T-helper 1 cell (primary cell): ENCODE results near the gene RAPGEF1.

Experiments
- DNase-seq, 5 donors: peaks; one replicate each; pipeline ENCODE4 v3.0.0-alpha.2; 2012 to 2020

The RAPGEF1 gene

GRCh38 chr9:131603711-131604439 lies 136.0 kb downstream of the RAPGEF1 start:
- no peak for DNase-seq

GRCh38 chr9:131603199-131603598 lies 136.7 kb downstream of the RAPGEF1 start:
- DNase-seq = no peak

- no peak for DNase-seq
These were observed 138.1 kb downstream of the RAPGEF1 start for GRCh38 chr9:131601683-131602181.

- DNase-seq = no peak
These were observed 141.8 kb downstream of the RAPGEF1 start for GRCh38 chr9:131598121-131598520.

- no peak for DNase-seq
These were observed 142.6 kb downstream of the RAPGEF1 start for GRCh38 chr9:131597246-131597645.

- DNase-seq = no peak
These were observed 143.5 kb downstream of the RAPGEF1 start for GRCh38 chr9:131596430-131596743.

- no peak for DNase-seq
These were observed 144.0 kb downstream of the RAPGEF1 start for GRCh38 chr9:131595696-131596429.

- no peak for DNase-seq
These were observed 144.8 kb downstream of the RAPGEF1 start for GRCh38 chr9:131594906-131595665.

- DNase-seq = no peak
These were observed 145.8 kb downstream of the RAPGEF1 start for GRCh38 chr9:131593936-131594665.

GRCh38 chr9:131593091-131593820 lies 146.6 kb downstream of the RAPGEF1 start:
- no peak for DNase-seq

GRCh38 chr9:131591845-131592208 lies 148.0 kb downstream of the RAPGEF1 start:
- DNase-seq = no peak

- peak; percentile 59 to 77 (median 66) for DNase-seq
These were observed 148.7 kb downstream of the RAPGEF1 start for GRCh38 chr9:131590907-131591844.

- DNase-seq = peak in 1 of 5 donors; percentile 53
These were observed 149.4 kb downstream of the RAPGEF1 start for GRCh38 chr9:131590449-131590848.

GRCh38 chr9:131589993-131590392 lies 149.9 kb downstream of the RAPGEF1 start:
- no peak for DNase-seq

GRCh38 chr9:131589124-131589711 lies 150.7 kb downstream of the RAPGEF1 start:
- no peak for DNase-seq

GRCh38 chr9:131588396-131588795 lies 151.5 kb downstream of the RAPGEF1 start:
- no peak for DNase-seq

- DNase-seq = no peak
These were observed 152.0 kb downstream of the RAPGEF1 start for GRCh38 chr9:131587906-131588305.

- DNase-seq = no peak
These were observed 152.5 kb downstream of the RAPGEF1 start for GRCh38 chr9:131587331-131587730.

- DNase-seq = peak in 4 of 5 donors; percentile 28 to 85 (median 31)
These were observed 154.5 kb downstream of the RAPGEF1 start for GRCh38 chr9:131585375-131585774.

- DNase-seq = no peak
These were observed 155.0 kb downstream of the RAPGEF1 start for GRCh38 chr9:131584858-131585257.
